HFF-Myc (cell line): Measurements from ENCODE around the gene PLS3.
"Not testable (repeated sequence)": the region's sequence is repeated elsewhere in the genome, so short reads cannot be mapped to it uniquely, and the experiment has no call there.

Source experiments
- DNase-seq: peaks from one replicate; pipeline ENCODE4 v3.0.0-alpha.2; 2011; ENCODE audit warnings: low read depth; ENCODE audit errors: extremely low read depth
- H3K4me3 ChIP-seq: replicated peaks from 2 replicates; pipeline ENCODE4 v1.5.1; 2011; ENCODE audit warnings: low read depth, mild to moderate bottlenecking, control low read depth, low read length
- TF ChIP-seq, protein P1 (sequence below): IDR thresholded peaks from 2 replicates; pipeline ENCODE4 v1.5.1; 2012; ENCODE audit warnings: mild to moderate bottlenecking, low read depth, low read length, control low read depth; ENCODE audit errors: missing control alignments

Gene PLS3

DNA sequence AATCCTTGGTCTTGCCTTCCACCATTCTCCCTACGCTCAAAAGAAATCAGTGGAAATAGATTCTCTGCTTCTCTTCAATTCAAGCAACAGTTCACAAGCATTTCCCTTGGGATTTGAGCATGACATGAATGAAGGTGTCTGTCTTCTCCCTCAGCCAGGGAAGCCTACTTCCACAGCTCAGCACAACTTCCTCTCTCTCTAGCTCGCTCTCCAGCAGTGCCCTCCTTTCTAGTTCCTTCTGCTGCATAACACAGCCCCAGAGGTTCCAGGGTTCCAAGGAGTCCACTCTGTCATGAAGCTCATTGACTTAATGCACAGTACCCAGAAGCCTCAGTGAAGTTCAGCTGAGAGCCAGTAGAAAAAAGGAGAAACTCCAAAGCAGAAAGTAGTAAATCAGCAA, 81.3 kb downstream of the PLS3 start:
- no peak overlapping the region for H3K4me3 ChIP-seq
- no peak for DNase-seq
- TF ChIP-seq, protein P1, sequence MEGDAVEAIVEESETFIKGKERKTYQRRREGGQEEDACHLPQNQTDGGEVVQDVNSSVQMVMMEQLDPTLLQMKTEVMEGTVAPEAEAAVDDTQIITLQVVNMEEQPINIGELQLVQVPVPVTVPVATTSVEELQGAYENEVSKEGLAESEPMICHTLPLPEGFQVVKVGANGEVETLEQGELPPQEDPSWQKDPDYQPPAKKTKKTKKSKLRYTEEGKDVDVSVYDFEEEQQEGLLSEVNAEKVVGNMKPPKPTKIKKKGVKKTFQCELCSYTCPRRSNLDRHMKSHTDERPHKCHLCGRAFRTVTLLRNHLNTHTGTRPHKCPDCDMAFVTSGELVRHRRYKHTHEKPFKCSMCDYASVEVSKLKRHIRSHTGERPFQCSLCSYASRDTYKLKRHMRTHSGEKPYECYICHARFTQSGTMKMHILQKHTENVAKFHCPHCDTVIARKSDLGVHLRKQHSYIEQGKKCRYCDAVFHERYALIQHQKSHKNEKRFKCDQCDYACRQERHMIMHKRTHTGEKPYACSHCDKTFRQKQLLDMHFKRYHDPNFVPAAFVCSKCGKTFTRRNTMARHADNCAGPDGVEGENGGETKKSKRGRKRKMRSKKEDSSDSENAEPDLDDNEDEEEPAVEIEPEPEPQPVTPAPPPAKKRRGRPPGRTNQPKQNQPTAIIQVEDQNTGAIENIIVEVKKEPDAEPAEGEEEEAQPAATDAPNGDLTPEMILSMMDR = no peak

DNA sequence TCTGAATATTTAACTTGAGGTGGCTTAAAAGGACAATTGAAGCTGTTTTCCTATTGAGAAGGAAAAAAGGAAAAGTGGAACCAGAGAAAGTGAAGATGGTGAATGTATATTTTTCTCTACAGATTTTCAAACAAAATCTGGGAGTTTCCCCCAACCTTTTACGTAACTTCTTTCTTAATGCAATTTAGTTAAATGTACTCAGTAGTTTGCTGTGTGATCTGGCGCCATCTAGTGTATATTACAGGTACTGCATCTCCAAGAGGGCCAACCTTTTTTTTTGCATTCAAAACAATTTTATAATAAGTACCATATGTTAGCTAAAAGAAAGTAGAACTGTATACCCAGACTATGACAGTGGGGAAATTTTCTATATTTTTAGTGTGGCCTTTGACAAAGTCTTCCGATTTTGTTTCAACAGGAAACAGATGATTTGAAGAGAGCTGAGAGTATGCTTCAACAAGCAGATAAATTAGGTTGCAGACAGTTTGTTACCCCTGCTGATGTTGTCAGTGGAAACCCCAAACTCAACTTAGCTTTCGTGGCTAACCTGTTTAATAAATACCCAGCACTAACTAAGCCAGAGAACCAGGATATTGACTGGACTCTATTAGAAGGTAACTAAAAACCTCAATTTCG, 82.0 kb downstream of the PLS3 start:
- DNase-seq = peak; percentile 55
- TF ChIP-seq, protein P1 = peak; percentile 52
- H3K4me3 ChIP-seq = no peak overlapping the region

DNA sequence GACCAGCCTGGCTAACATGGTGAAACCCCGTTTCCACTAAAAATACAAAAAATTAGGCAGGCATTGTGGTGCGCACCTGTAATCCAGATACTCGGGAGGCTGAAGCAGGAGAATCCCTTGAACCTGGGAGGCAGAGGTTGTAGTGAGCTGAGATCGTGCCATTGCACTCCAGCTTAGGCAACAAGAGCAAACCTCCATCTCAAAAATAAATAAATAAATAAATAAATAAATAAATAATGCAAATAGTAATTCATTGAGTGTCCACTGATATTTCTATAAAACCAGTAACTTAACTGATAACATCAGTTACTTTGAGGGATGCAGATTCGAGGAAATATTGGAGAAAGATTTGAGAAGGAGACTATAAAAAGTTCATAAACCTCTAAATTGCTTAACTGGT, 83.4 kb downstream of the PLS3 start:
- not testable (repeated sequence) for H3K4me3 ChIP-seq, DNase-seq

DNA sequence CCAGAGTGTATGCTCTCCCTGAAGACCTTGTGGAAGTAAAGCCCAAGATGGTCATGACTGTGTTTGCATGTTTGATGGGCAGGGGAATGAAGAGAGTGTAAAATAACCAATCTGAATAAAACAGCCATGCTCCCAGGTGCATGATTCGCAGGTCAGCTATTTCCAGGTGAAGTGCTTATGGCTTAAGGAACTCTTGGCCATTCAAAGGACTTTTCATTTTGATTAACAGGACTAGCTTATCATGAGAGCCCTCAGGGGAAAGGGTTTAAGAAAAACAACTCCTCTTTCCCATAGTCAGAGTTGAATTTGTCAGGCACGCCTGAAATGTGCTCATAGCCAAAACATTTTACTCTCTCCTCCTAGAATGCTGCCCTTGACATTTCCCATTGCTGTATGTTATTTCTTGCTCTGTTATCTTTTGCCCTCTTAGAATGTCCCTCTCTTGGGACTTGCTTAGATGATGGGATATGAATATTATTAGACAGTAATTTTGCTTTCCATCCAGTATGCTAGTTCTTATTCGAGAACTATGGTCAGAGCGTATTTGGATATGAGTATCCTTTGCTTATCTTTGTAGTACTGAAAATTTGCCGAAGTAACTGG, 88.6 kb downstream of the PLS3 start:
- TF ChIP-seq, protein P1 = no peak
- no peak for DNase-seq
- H3K4me3 ChIP-seq = no peak overlapping the region

DNA sequence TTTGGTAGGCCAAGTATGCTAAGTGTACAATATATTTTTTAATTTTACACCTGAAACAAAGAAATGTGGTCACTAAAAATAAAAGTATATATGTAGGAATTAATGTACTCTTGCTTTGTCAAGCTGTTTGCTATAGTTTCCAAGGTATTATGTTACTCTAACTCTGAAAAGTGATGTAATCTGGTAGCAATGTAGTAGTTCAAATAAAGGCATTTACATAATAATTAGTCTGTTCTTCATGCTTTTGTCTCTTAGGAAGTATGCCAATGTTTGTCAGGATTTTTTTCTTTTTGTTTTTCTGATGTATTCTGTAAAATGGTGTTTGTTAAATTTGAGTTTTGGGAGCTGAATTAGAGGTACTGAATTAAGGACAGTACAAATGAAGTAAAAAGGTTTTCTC, 89.5 kb downstream of the PLS3 start:
- TF ChIP-seq, protein P1 = no peak
- H3K4me3 ChIP-seq = no peak overlapping the region
- DNase-seq = no peak

DNA sequence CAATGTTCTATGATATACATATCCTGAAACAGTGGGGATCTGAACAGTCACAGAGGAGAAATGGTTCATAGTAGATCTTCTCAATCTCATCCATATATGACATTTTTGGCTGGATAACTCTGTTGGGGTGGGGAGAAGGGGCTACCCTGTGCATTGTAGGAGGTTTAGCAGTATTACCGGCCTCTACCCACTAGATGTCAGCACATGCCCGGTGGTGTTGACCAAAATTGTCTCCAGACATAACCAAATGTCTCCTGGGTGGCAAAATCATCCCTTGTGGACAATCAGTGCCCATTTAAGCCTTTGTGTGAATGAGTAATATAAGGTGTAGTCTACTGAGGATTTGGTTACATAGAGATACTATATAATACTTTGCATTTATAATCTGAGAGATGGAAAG, 89.9 kb downstream of the PLS3 start:
- H3K4me3 ChIP-seq = no peak overlapping the region
- DNase-seq = no peak
- TF ChIP-seq, protein P1 = peak; percentile 54

DNA sequence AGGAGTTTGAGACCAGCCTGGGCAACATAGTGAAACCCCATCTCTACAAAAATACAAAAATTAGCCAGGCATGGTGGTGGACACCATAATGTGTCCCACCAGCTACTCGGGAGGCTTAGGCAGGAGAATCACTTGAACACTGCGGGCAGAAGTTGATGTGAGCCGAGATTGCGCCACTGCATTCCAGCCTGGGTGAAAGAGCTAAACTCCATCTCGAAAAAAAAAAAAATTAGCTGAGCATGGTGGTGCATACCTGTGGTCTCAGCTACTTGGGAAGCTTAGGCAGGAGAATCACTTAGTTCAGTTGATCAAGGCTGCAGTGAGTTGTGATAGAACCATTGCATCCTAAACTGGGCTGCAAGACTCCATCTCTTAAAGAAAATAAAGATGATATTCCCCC, 91.2 kb downstream of the PLS3 start:
- DNase-seq = no peak
- TF ChIP-seq, protein P1 = no peak
- no peak overlapping the region for H3K4me3 ChIP-seq
